GM23338 (cell line): Measurements from ENCODE around the gene CNN2. TPM values are rescaled to one million over a fixed set of nuclear protein-coding genes. Genes with fewer than 3 reads are reported as not detected.

Experiments used
- ATAC-seq: fragments of 200-7000 bp; cut with Tn5 transposase; 3 replicates; pipeline ENCODE4 v1.9.1; 2020
- DNase-seq: peaks from one replicate; pipeline ENCODE4 v3.0.0-alpha.2; 2015; ENCODE audit warnings: low spot score
- H2AFZ ChIP-seq: fragments of 200-600 bp; sonication (generic); 2 replicates; pipeline ENCODE4 v1.8.0; 2016; ENCODE audit warnings: antibody characterized with exemption, mild to moderate bottlenecking, moderate library complexity
- H3F3A ChIP-seq: fragments of 200-600 bp; sonication (generic); replicated peaks from 2 replicates; pipeline ENCODE4 v1.8.0; 2017; ENCODE audit warnings: antibody characterized with exemption, mixed run types, low read depth
- H3K27ac ChIP-seq: fragments of 200-600 bp; sonication (generic); 2 replicates; pipeline ENCODE4 v1.6.1; 2016; ENCODE audit warnings: low read depth
- H3K27me3 ChIP-seq: fragments of 200-600 bp; sonication (generic); 2 replicates; pipeline ENCODE4 v1.8.0; 2016; ENCODE audit warnings: mild to moderate bottlenecking, mixed run types, moderate library complexity; ENCODE audit not compliant: insufficient read depth
- H3K36me3 ChIP-seq: fragments of 200-600 bp; sonication (generic); 2 replicates; pipeline ENCODE4 v1.8.0; 2016; ENCODE audit warnings: mild to moderate bottlenecking; ENCODE audit not compliant: insufficient read depth
- H3K4me1 ChIP-seq: fragments of 200-600 bp; sonication (generic); 2 replicates; pipeline ENCODE4 v1.8.0; 2016; ENCODE audit warnings: mild to moderate bottlenecking, moderate library complexity; ENCODE audit not compliant: insufficient read depth
- H3K4me2 ChIP-seq: fragments of 200-600 bp; sonication (generic); 2 replicates; pipeline ENCODE4 v1.7.1; 2017; ENCODE audit warnings: mixed run types
- H3K4me3 ChIP-seq: fragments of 200-600 bp; sonication (generic); 2 replicates; pipeline ENCODE4 v1.6.1; 2016; ENCODE audit warnings: mixed run types
- H3K79me2 ChIP-seq: fragments of 200-600 bp; sonication (generic); replicated peaks from 2 replicates; pipeline ENCODE4 v1.8.0; 2017; ENCODE audit warnings: mild to moderate bottlenecking; ENCODE audit not compliant: insufficient read depth
- H3K9me2 ChIP-seq: fragments of 200-600 bp; sonication (generic); 2 replicates; pipeline ENCODE4 v1.8.0; 2017; ENCODE audit not compliant: insufficient read depth
- H4K20me1 ChIP-seq: fragments of 200-600 bp; sonication (generic); replicated peaks from 2 replicates; pipeline ENCODE4 v1.8.0; 2017; ENCODE audit warnings: mild to moderate bottlenecking; ENCODE audit not compliant: insufficient read depth
- H3K27ac Mint-ChIP-seq: 2 replicates; pipeline ENCODE4 v1.8.0; 2020; ENCODE audit warnings: inconsistent platforms, mild to moderate bottlenecking, moderate library complexity, mixed read lengths
- H3K27me3 Mint-ChIP-seq: 3 replicates; pipeline ENCODE4 v1.8.0; 2022; ENCODE audit warnings: low read depth, mild to moderate bottlenecking, moderate library complexity, mixed read lengths, inconsistent platforms; ENCODE audit not compliant: insufficient read depth, poor library complexity
- H3K36me3 Mint-ChIP-seq: 3 replicates; pipeline ENCODE4 v1.8.0; 2021; ENCODE audit warnings: low read depth, mild to moderate bottlenecking, inconsistent platforms, moderate library complexity, mixed read lengths
- H3K4me1 Mint-ChIP-seq: 3 replicates; pipeline ENCODE4 v1.8.0; 2020; ENCODE audit warnings: mild to moderate bottlenecking, inconsistent platforms, mixed read lengths
- H3K4me3 Mint-ChIP-seq: 3 replicates; pipeline ENCODE4 v1.8.0; 2021; ENCODE audit warnings: moderate library complexity, mild to moderate bottlenecking, inconsistent platforms, mixed read lengths
- H3K9me3 Mint-ChIP-seq: 3 replicates; pipeline ENCODE4 v1.8.0; 2020; ENCODE audit warnings: moderate library complexity, mild to moderate bottlenecking, inconsistent platforms, mixed read lengths
- CREB1 ChIP-seq: fragments of 250-450 bp; sonication (Bioruptor Pico); IDR thresholded peaks from 2 replicates; pipeline ENCODE4 v1.5.0; 2020; ENCODE audit warnings: low read depth, mild to moderate bottlenecking, moderate library complexity
- CTCF ChIP-seq, 2 experiments: fragments of 200-600 bp in 1 of 2; sonication (generic) in 1 of 2; conservative IDR thresholded peaks; 2 replicates each; pipeline versions ENCODE4 v1.5.1 to v1.6.1; 2016 to 2017; ENCODE audit warnings: antibody characterized with exemption in 2 of 2, low read depth in 2 of 2, mild to moderate bottlenecking in 2 of 2, moderate library complexity in 1 of 2
- EZH2phosphoT487 ChIP-seq: fragments of 200-600 bp; sonication (generic); IDR thresholded peaks from one replicate; pipeline ENCODE4 v1.8.1; 2018; ENCODE audit warnings: antibody characterized with exemption; ENCODE audit not compliant: unreplicated experiment
- JUNB ChIP-seq: IDR thresholded peaks from one replicate; pipeline ENCODE4 v1.6.1; 2016; ENCODE audit warnings: antibody characterized with exemption; ENCODE audit not compliant: unreplicated experiment
- NANOG ChIP-seq: IDR thresholded peaks from 2 replicates; pipeline ENCODE4 v1.6.1; 2016; ENCODE audit warnings: antibody characterized with exemption, borderline replicate concordance
- polyA plus RNA-seq: library from polyadenylated mRNA; unstranded; fragments of >200 nt; fragmentation: Nextera tagmentation; extraction: Ambion mirVana; gene quantifications from 2 replicates; pipeline ENCODE4 v1.2.1, GENCODE V29; 2016
- total RNA-seq: library from RNA; depleted of rRNA; stranded (reverse); fragments of >200 nt; shearing (Covaris generic); gene quantifications from 2 replicates; pipeline ENCODE4 v1.2.3, GENCODE V29; 2014
- TF ChIP-seq, protein P1 (sequence below): IDR thresholded peaks from 2 replicates; pipeline ENCODE4 v1.6.1; 2016; ENCODE audit warnings: antibody characterized with exemption
- TF ChIP-seq, protein P2 (sequence below): fragments of 250-450 bp; sonication (Bioruptor Pico); IDR thresholded peaks from 2 replicates; pipeline ENCODE4 v1.5.0; 2020; ENCODE audit warnings: mild to moderate bottlenecking, moderate library complexity
- TF ChIP-seq, protein P3 (sequence below): IDR thresholded peaks from one replicate; pipeline ENCODE4 v1.6.1; 2018; ENCODE audit warnings: antibody characterized with exemption; ENCODE audit not compliant: unreplicated experiment

The CNN2 gene
- total and polyA plus RNA-seq, 2 experiments from 2014 or later, result 330 to 392 TPM

GRCh38 chr19:994516-994915 is 31.9 kb upstream of the CNN2 start:
- peaks cover 12% of the 10 kb centered on the region for H3K36me3 Mint-ChIP-seq
- H3K27ac ChIP-seq, result no peak overlapping the region
- no peaks in the 10 kb centered on the region for H3K9me2 ChIP-seq
- H3K4me1 ChIP-seq, result no peaks in the 10 kb centered on the region
- ATAC-seq (no peak), DNase-seq (no peak)
- H3K4me3 ChIP-seq, result no peak overlapping the region
- peaks cover 26% of the 10 kb centered on the region for H3K27me3 ChIP-seq
- H3K9me3 Mint-ChIP-seq, result no peaks in the 10 kb centered on the region
- no peaks in the 10 kb centered on the region; the same call in 1 of the 3 replicates for H3K4me1 Mint-ChIP-seq
- no peaks in the 10 kb centered on the region for H3K79me2 ChIP-seq
- TF ChIP-seq CREB1 (no peak), EZH2phosphoT487 (no peak), JUNB (no peak), NANOG (no peak), CTCF (conservative IDR thresholded peaks at IDR 0.05; ENCODE audit: low read depth in 2 of 2) (no peak)
- TF ChIP-seq, protein P1, sequence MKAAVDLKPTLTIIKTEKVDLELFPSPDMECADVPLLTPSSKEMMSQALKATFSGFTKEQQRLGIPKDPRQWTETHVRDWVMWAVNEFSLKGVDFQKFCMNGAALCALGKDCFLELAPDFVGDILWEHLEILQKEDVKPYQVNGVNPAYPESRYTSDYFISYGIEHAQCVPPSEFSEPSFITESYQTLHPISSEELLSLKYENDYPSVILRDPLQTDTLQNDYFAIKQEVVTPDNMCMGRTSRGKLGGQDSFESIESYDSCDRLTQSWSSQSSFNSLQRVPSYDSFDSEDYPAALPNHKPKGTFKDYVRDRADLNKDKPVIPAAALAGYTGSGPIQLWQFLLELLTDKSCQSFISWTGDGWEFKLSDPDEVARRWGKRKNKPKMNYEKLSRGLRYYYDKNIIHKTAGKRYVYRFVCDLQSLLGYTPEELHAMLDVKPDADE, result no peak
- TF ChIP-seq, protein P2, sequence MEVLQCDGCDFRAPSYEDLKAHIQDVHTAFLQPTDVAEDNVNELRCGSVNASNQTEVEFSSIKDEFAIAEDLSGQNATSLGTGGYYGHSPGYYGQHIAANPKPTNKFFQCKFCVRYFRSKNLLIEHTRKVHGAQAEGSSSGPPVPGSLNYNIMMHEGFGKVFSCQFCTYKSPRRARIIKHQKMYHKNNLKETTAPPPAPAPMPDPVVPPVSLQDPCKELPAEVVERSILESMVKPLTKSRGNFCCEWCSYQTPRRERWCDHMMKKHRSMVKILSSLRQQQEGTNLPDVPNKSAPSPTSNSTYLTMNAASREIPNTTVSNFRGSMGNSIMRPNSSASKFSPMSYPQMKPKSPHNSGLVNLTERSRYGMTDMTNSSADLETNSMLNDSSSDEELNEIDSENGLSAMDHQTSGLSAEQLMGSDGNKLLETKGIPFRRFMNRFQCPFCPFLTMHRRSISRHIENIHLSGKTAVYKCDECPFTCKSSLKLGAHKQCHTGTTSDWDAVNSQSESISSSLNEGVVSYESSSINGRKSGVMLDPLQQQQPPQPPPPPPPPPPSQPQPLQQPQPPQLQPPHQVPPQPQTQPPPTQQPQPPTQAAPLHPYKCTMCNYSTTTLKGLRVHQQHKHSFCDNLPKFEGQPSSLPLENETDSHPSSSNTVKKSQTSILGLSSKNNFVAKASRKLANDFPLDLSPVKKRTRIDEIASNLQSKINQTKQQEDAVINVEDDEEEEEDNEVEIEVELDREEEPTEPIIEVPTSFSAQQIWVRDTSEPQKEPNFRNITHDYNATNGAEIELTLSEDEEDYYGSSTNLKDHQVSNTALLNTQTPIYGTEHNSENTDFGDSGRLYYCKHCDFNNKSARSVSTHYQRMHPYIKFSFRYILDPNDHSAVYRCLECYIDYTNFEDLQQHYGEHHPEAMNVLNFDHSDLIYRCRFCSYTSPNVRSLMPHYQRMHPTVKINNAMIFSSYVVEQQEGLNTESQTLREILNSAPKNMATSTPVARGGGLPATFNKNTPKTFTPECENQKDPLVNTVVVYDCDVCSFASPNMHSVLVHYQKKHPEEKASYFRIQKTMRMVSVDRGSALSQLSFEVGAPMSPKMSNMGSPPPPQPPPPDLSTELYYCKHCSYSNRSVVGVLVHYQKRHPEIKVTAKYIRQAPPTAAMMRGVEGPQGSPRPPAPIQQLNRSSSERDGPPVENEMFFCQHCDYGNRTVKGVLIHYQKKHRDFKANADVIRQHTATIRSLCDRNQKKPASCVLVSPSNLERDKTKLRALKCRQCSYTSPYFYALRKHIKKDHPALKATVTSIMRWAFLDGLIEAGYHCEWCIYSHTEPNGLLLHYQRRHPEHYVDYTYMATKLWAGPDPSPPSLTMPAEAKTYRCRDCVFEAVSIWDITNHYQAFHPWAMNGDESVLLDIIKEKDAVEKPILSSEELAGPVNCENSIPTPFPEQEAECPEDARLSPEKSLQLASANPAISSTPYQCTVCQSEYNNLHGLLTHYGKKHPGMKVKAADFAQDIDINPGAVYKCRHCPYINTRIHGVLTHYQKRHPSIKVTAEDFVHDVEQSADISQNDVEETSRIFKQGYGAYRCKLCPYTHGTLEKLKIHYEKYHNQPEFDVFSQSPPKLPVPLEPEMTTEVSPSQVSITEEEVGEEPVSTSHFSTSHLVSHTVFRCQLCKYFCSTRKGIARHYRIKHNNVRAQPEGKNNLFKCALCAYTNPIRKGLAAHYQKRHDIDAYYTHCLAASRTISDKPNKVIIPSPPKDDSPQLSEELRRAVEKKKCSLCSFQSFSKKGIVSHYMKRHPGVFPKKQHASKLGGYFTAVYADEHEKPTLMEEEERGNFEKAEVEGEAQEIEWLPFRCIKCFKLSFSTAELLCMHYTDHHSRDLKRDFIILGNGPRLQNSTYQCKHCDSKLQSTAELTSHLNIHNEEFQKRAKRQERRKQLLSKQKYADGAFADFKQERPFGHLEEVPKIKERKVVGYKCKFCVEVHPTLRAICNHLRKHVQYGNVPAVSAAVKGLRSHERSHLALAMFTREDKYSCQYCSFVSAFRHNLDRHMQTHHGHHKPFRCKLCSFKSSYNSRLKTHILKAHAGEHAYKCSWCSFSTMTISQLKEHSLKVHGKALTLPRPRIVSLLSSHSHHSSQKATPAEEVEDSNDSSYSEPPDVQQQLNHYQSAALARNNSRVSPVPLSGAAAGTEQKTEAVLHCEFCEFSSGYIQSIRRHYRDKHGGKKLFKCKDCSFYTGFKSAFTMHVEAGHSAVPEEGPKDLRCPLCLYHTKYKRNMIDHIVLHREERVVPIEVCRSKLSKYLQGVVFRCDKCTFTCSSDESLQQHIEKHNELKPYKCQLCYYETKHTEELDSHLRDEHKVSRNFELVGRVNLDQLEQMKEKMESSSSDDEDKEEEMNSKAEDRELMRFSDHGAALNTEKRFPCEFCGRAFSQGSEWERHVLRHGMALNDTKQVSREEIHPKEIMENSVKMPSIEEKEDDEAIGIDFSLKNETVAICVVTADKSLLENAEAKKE, result no peak
- TF ChIP-seq, protein P3, sequence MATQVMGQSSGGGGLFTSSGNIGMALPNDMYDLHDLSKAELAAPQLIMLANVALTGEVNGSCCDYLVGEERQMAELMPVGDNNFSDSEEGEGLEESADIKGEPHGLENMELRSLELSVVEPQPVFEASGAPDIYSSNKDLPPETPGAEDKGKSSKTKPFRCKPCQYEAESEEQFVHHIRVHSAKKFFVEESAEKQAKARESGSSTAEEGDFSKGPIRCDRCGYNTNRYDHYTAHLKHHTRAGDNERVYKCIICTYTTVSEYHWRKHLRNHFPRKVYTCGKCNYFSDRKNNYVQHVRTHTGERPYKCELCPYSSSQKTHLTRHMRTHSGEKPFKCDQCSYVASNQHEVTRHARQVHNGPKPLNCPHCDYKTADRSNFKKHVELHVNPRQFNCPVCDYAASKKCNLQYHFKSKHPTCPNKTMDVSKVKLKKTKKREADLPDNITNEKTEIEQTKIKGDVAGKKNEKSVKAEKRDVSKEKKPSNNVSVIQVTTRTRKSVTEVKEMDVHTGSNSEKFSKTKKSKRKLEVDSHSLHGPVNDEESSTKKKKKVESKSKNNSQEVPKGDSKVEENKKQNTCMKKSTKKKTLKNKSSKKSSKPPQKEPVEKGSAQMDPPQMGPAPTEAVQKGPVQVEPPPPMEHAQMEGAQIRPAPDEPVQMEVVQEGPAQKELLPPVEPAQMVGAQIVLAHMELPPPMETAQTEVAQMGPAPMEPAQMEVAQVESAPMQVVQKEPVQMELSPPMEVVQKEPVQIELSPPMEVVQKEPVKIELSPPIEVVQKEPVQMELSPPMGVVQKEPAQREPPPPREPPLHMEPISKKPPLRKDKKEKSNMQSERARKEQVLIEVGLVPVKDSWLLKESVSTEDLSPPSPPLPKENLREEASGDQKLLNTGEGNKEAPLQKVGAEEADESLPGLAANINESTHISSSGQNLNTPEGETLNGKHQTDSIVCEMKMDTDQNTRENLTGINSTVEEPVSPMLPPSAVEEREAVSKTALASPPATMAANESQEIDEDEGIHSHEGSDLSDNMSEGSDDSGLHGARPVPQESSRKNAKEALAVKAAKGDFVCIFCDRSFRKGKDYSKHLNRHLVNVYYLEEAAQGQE, result no peak
- no peak overlapping the region for H3K27ac Mint-ChIP-seq
- H3F3A ChIP-seq, result peaks cover 27% of the 10 kb centered on the region
- H4K20me1 ChIP-seq, result peaks cover 2% of the 10 kb centered on the region; the same call in 1 of the 2 replicates
- no peak overlapping the region for H3K4me3 Mint-ChIP-seq
- no peak overlapping the region for H2AFZ ChIP-seq
- H3K4me2 ChIP-seq, result no peak overlapping the region
- no peaks in the 10 kb centered on the region; the same call in 1 of the 2 replicates for H3K36me3 ChIP-seq
- H3K27me3 Mint-ChIP-seq, result peaks cover 35% of the 10 kb centered on the region
